ENCODE data around the gene PTGIS. TPM values are rescaled to one million over a fixed set of nuclear protein-coding genes. Genes with fewer than 3 reads are reported as not detected.

Gene PTGIS
- total RNA-seq, 2 experiments from 2014 or later = 1.5 to 1.6 TPM

GRCh38 chr20:49461894-49462620 lies 105.9 kb downstream of the PTGIS start:
- no peaks in the 10 kb centered on the region for H3K9me3 Mint-ChIP-seq
- ChIA-PET CTCF (interaction anchor here (1.6 kb wide), 1 partner anchor 22 kb away, joined by 5 read pairs; no protein-coding TSS in a partner anchor), POLR2A (interaction anchor here (1.0 kb wide), 1 partner anchor 22 kb away, joined by 3 read pairs; no protein-coding TSS in a partner anchor)
- intact Hi-C loops (cut with micrococcal nuclease) = no loop called here
- ATAC-seq (no peak), DNase-seq (no peak)
- no peak overlapping the region for H3K27ac Mint-ChIP-seq
- no peak overlapping the region for H3K4me3 Mint-ChIP-seq
- peaks cover 7% of the 10 kb centered on the region for H3K27me3 Mint-ChIP-seq
- no peak for TF ChIP-seq CTCF (IDR thresholded peaks at IDR 0.05)
- H3K4me1 Mint-ChIP-seq (ENCODE audit: low read depth) = no peaks in the 10 kb centered on the region
- H3K36me3 Mint-ChIP-seq (ENCODE audit: low read depth) = no peaks in the 10 kb centered on the region

GRCh38 chr20:49460916-49461315 lies 107.0 kb downstream of the PTGIS start:
- no peaks in the 10 kb centered on the region for H3K36me3 Mint-ChIP-seq (ENCODE audit: low read depth)
- no peaks in the 10 kb centered on the region for H3K4me1 Mint-ChIP-seq (ENCODE audit: low read depth)
- ChIA-PET POLR2A (no interaction called here), CTCF (no interaction called here)
- ATAC-seq (no peak), DNase-seq (no peak)
- intact Hi-C loops (cut with micrococcal nuclease) = no loop called here
- H3K27ac Mint-ChIP-seq = no peak overlapping the region
- no peaks in the 10 kb centered on the region for H3K9me3 Mint-ChIP-seq
- H3K27me3 Mint-ChIP-seq = peaks cover 8% of the 10 kb centered on the region
- no peak for TF ChIP-seq CTCF (IDR thresholded peaks at IDR 0.05)
- H3K4me3 Mint-ChIP-seq = no peak overlapping the region

GRCh38 chr20:49460131-49460530 lies 107.8 kb downstream of the PTGIS start:
- no peak for ATAC-seq
- CTCF ChIA-PET = no interaction called here
- TF ChIP-seq CTCF (IDR thresholded peaks at IDR 0.05) = no peak

GRCh38 chr20:49459684-49460083 lies 108.3 kb downstream of the PTGIS start:
- H3K27me3 Mint-ChIP-seq = peaks cover 12% of the 10 kb centered on the region
- no peaks in the 10 kb centered on the region for H3K4me1 Mint-ChIP-seq (ENCODE audit: low read depth)
- H3K27ac Mint-ChIP-seq = no peak overlapping the region
- ATAC-seq (no peak), DNase-seq (no peak)
- H3K4me3 Mint-ChIP-seq = no peak overlapping the region
- TF ChIP-seq CTCF (IDR thresholded peaks at IDR 0.05) = no peak
- no peaks in the 10 kb centered on the region for H3K9me3 Mint-ChIP-seq
- H3K36me3 Mint-ChIP-seq (ENCODE audit: low read depth) = no peaks in the 10 kb centered on the region
- CTCF ChIA-PET = interaction anchor here (0.8 kb wide), 1 partner anchor 71 kb away, joined by 3 read pairs; no protein-coding TSS in a partner anchor
- POLR2A ChIA-PET = no interaction called here
- intact Hi-C loops (cut with micrococcal nuclease) = no loop called here

More at GRCh38 chr20:49460131-49460530, 107.8 kb downstream of the PTGIS start:
- Mint-ChIP-seq H3K36me3 (ENCODE audit: low read depth) (no peaks in the 10 kb centered on the region), H3K4me3 (no peak overlapping the region), H3K27me3 (peaks cover 9% of the 10 kb centered on the region), H3K4me1 (ENCODE audit: low read depth) (no peaks in the 10 kb centered on the region), H3K9me3 (no peaks in the 10 kb centered on the region), H3K27ac (no peak overlapping the region)
- no peak for DNase-seq
- POLR2A ChIA-PET = no interaction called here
- intact Hi-C loops (cut with micrococcal nuclease) = no loop called here

- Mint-ChIP-seq H3K27ac (no peak overlapping the region), H3K4me1 (ENCODE audit: low read depth) (no peaks in the 10 kb centered on the region), H3K4me3 (no peak overlapping the region), H3K27me3 (peaks cover 11% of the 10 kb centered on the region), H3K36me3 (ENCODE audit: low read depth) (no peaks in the 10 kb centered on the region), H3K9me3 (no peaks in the 10 kb centered on the region)
- ChIA-PET CTCF (no interaction called here), POLR2A (no interaction called here)
- DNase-seq (no peak), ATAC-seq (no peak)
- no peak for TF ChIP-seq CTCF (IDR thresholded peaks at IDR 0.05)
- intact Hi-C loops (cut with micrococcal nuclease) = no loop called here
Observed at GRCh38 chr20:49457444-49457843, 110.5 kb downstream of the PTGIS start.

All from activated CD8-positive, alpha-beta T cell treated with anti-CD3 and anti-CD28 coated beads for 36 hours (primary cell).